Lower leg skin (tissue), 3 donors: ENCODE results near the gene ZNF407.

Experiments
- POLR2A ChIP-seq, 2 donors: fragments of 450-650 bp; IDR thresholded peaks; one replicate each; pipeline ENCODE4 v1.6.1; 2016 to 2017; ENCODE audit warnings: antibody characterized with exemption in 2 of 2, mild to moderate bottlenecking in 1 of 2, moderate library complexity in 1 of 2
- TF ChIP-seq, protein P1 (sequence below), 3 donors: fragments of 450-650 bp; IDR thresholded peaks; one replicate each; pipeline ENCODE4 v1.5.1; 2016; ENCODE audit warnings: antibody characterized with exemption in 3 of 3, mild to moderate bottlenecking in 3 of 3, moderate library complexity in 2 of 3

DNA sequence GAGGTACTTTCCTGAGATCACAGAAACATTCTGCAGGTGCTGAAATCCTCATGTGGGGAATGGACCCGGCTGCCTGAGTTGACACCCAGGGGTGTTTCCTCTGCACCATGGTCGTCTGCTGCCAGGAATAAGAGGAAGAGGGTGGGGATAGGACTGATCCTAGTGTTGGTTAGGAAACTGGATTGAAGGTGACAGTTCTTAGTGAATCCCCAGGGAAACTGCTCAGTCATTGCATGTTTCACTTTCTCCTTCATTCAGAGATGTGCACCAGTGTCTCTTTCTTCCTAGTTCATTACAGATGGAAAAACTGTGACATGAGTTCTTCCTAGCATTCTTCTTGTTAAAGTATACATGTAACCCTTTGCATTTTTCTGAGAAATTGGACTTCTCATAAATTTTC, 317.0 kb downstream of the ZNF407 start:
- TF ChIP-seq, protein P1, sequence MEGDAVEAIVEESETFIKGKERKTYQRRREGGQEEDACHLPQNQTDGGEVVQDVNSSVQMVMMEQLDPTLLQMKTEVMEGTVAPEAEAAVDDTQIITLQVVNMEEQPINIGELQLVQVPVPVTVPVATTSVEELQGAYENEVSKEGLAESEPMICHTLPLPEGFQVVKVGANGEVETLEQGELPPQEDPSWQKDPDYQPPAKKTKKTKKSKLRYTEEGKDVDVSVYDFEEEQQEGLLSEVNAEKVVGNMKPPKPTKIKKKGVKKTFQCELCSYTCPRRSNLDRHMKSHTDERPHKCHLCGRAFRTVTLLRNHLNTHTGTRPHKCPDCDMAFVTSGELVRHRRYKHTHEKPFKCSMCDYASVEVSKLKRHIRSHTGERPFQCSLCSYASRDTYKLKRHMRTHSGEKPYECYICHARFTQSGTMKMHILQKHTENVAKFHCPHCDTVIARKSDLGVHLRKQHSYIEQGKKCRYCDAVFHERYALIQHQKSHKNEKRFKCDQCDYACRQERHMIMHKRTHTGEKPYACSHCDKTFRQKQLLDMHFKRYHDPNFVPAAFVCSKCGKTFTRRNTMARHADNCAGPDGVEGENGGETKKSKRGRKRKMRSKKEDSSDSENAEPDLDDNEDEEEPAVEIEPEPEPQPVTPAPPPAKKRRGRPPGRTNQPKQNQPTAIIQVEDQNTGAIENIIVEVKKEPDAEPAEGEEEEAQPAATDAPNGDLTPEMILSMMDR (IDR thresholded peaks at IDR 0.05): no peak
- TF ChIP-seq POLR2A (IDR thresholded peaks at IDR 0.05): no peak
